ENCODE data around the gene EFNA5.
A peak's percentile ranks its signal among the peaks of the same experiment; 100 is the strongest.

The EFNA5 gene

GRCh38 chr5:107517185-107518033 lies 153.3 kb downstream of the EFNA5 start:
- no peak overlapping the region for H3K4me3 ChIP-seq (ENCODE audit: low read length)
- no peak for TF ChIP-seq CTCF (conservative IDR thresholded peaks at IDR 0.05; ENCODE audit: low read length)
- DNase-seq (ENCODE audit: low read depth): no peak

GRCh38 chr5:107516452-107517184 lies 154.1 kb downstream of the EFNA5 start:
- no peak overlapping the region for H3K4me3 ChIP-seq (ENCODE audit: low read length)
- TF ChIP-seq CTCF (conservative IDR thresholded peaks at IDR 0.05; ENCODE audit: low read length): no peak
- DNase-seq (ENCODE audit: low read depth): peak; percentile 60

- DNase-seq (ENCODE audit: low read depth): no peak
- no peak overlapping the region for H3K4me3 ChIP-seq (ENCODE audit: low read length)
- TF ChIP-seq CTCF (conservative IDR thresholded peaks at IDR 0.05; ENCODE audit: low read length): no peak
Observed at GRCh38 chr5:107515521-107516080, 155.1 kb downstream of the EFNA5 start.

- H3K4me3 ChIP-seq (ENCODE audit: low read length): no peak overlapping the region
- no peak for TF ChIP-seq CTCF (conservative IDR thresholded peaks at IDR 0.05; ENCODE audit: low read length)
- DNase-seq (ENCODE audit: low read depth): no peak
Observed at GRCh38 chr5:107514305-107514704, 156.4 kb downstream of the EFNA5 start.

GRCh38 chr5:107513337-107514085 lies 157.2 kb downstream of the EFNA5 start:
- no peak for TF ChIP-seq CTCF (conservative IDR thresholded peaks at IDR 0.05; ENCODE audit: low read length)
- DNase-seq (ENCODE audit: low read depth): no peak
- H3K4me3 ChIP-seq (ENCODE audit: low read length): no peak overlapping the region

- no peak for TF ChIP-seq CTCF (conservative IDR thresholded peaks at IDR 0.05; ENCODE audit: low read length)
- no peak for DNase-seq (ENCODE audit: low read depth)
- H3K4me3 ChIP-seq (ENCODE audit: low read length): no peak overlapping the region
Observed at GRCh38 chr5:107512029-107512428, 158.7 kb downstream of the EFNA5 start.

Measured in AG10803 (cell line).